ENCODE data around the gene CLCN3.

- TF ChIP-seq TAF1 (IDR thresholded peaks at IDR 0.05; ENCODE audit: low read depth, low read length) (no peak), POLR2AphosphoS5 (IDR thresholded peaks at IDR 0.05; ENCODE audit: low read depth, low read length) (no peak), POLR2A (IDR thresholded peaks at IDR 0.05; ENCODE audit: low read depth, low read length) (no peak; the same call in 1 of the 2 replicates)
Observed at GRCh38 chr4:169621731-169622492, 1.5 kb downstream of the CLCN3 start.

Data from GM12891 (cell line).